SK-N-SH (cell line): ENCODE results near the gene ADCY10. TPM values are rescaled to one million over a fixed set of nuclear protein-coding genes. Genes with fewer than 3 reads are reported as not detected.

ENCODE experiments used
- CTCF ChIA-PET: fragments of 300-600, 350-600 bp; formaldehyde crosslinking; extraction: SDS; loops from one replicate; lab custom pipeline; 2021; lab: Yijun Ruan, JAX
- POLR2A ChIA-PET: fragments of 350-600 bp; sonication (Branson Sonifier 250); formaldehyde crosslinking; extraction: SDS; loops from one replicate; lab custom pipeline; 2020; ENCODE audit warnings: antibody characterized with exemption, inconsistent platforms; lab: Yijun Ruan, JAX
- DNase-seq: peaks from one replicate; pipeline ENCODE4 v3.0.0; 2012
- H2AFZ ChIP-seq: fragments of 200-600 bp; sonication (generic); 2 replicates; pipeline ENCODE4 v1.8.1; 2016; ENCODE audit warnings: antibody characterized with exemption, mild to moderate bottlenecking, low read depth
- H3F3A ChIP-seq: fragments of 200-600 bp; sonication (generic); replicated peaks from 2 replicates; pipeline ENCODE3; 2016; ENCODE audit warnings: antibody characterized with exemption, mild to moderate bottlenecking; ENCODE audit not compliant: insufficient read depth
- H3K27ac ChIP-seq, 2 experiments: fragments of 200-500 bp in 1 of 2; fragments of 200-600 bp in 1 of 2; sonication (Bioruptor generic) in 1 of 2; sonication (generic), shearing (Covaris generic) in 1 of 2; 2 replicates each; pipeline versions ENCODE4 v1.5.1 to v1.6.1; 2014 to 2016; ENCODE audit warnings: low read depth in 2 of 2, inconsistent platforms in 1 of 2, low read length in 1 of 2, mild to moderate bottlenecking in 1 of 2, mixed read lengths in 1 of 2
- H3K27me3 ChIP-seq: fragments of 200-600 bp; sonication (generic), shearing (Covaris generic); 2 replicates; pipeline ENCODE4 v1.6.1; 2016; ENCODE audit warnings: mixed run types; ENCODE audit not compliant: insufficient read depth
- H3K36me3 ChIP-seq, 2 experiments: fragments of 200-500 bp in 1 of 2; fragments of 200-600 bp in 1 of 2; sonication (Bioruptor generic) in 1 of 2; sonication (generic) in 1 of 2; replicated peaks in 1 of 2; 2 replicates each; pipeline versions ENCODE3 to v1.5.1; 2014 to 2016; ENCODE audit warnings: low read length in 1 of 2, mild to moderate bottlenecking in 1 of 2; ENCODE audit not compliant: insufficient read depth in 2 of 2, control insufficient read depth in 1 of 2
- H3K4me1 ChIP-seq, 2 experiments: fragments of 200-500 bp in 1 of 2; fragments of 200-600 bp in 1 of 2; sonication (Bioruptor generic) in 1 of 2; sonication (generic), shearing (Covaris generic) in 1 of 2; 2 replicates each; pipeline versions ENCODE4 v1.5.1 to v1.6.1; 2014 to 2016; ENCODE audit warnings: low read depth in 1 of 2, low read length in 1 of 2, mixed run types in 1 of 2; ENCODE audit not compliant: insufficient read depth in 2 of 2, control insufficient read depth in 1 of 2
- H3K4me2 ChIP-seq: fragments of 200-600 bp; sonication (generic), shearing (Covaris generic); 2 replicates; pipeline ENCODE4 v1.6.1; 2017; ENCODE audit warnings: mixed run types
- H3K4me3 ChIP-seq, 2 experiments: fragments of 200-500 bp in 1 of 2; fragments of 200-600 bp in 1 of 2; sonication (Bioruptor generic) in 1 of 2; sonication (generic), shearing (Covaris generic) in 1 of 2; 2 replicates each; pipeline versions ENCODE4 v1.5.1 to v1.8.1; 2014 to 2016; ENCODE audit warnings: low read depth in 2 of 2, inconsistent platforms in 1 of 2, low read length in 1 of 2, mild to moderate bottlenecking in 1 of 2, mixed read lengths in 1 of 2, moderate library complexity in 1 of 2
- H3K79me2 ChIP-seq: fragments of 200-600 bp; sonication (generic); 2 replicates; pipeline ENCODE4 v1.8.1; 2017; ENCODE audit warnings: mild to moderate bottlenecking; ENCODE audit not compliant: insufficient read depth
- H3K9ac ChIP-seq: fragments of 200-600 bp; sonication (generic); 2 replicates; pipeline ENCODE4 v1.6.1; 2017; ENCODE audit warnings: mixed run types
- H3K9me2 ChIP-seq: fragments of 200-600 bp; sonication (generic); 2 replicates; pipeline ENCODE4 v1.6.1; 2017; ENCODE audit warnings: mixed run types
- H3K9me3 ChIP-seq: fragments of 200-600 bp; sonication (generic); 2 replicates; pipeline ENCODE4 v1.6.1; 2017; ENCODE audit warnings: mixed run types, mild to moderate bottlenecking, moderate library complexity
- H4K20me1 ChIP-seq: fragments of 200-600 bp; sonication (generic); 2 replicates; pipeline ENCODE4 v1.6.1; 2017; ENCODE audit warnings: mild to moderate bottlenecking, mixed run types; ENCODE audit not compliant: insufficient read depth
- CHD2 ChIP-seq: fragments of 150-350 bp; IDR thresholded peaks from 2 replicates; pipeline ENCODE4 v1.6.1; 2018; ENCODE audit warnings: low read length; ENCODE audit not compliant: partially characterized antibody
- ELF1 ChIP-seq: IDR thresholded peaks from 2 replicates; pipeline ENCODE4 v1.4.0; 2012
- EP300 ChIP-seq, 2 experiments: IDR thresholded peaks; 2 replicates each; pipeline versions ENCODE4 v1.4.0 to v1.6.1; 2012; ENCODE audit warnings: borderline replicate concordance in 1 of 2, low read depth in 1 of 2, low read length in 1 of 2
- EZH2phosphoT487 ChIP-seq: fragments of 200-600 bp; sonication (generic); IDR thresholded peaks from 2 replicates; pipeline ENCODE4 v1.6.1; 2017; ENCODE audit warnings: low read depth, mixed run types, mild to moderate bottlenecking, antibody characterized with exemption, moderate library complexity, borderline replicate concordance
- FOXJ3 ChIP-seq: sonication (generic); formaldehyde crosslinking; IDR thresholded peaks from 2 replicates; pipeline ENCODE4 v1.5.1; 2020; ENCODE audit warnings: mild to moderate bottlenecking, missing genetic modification reagents
- GABPA ChIP-seq: IDR thresholded peaks from 2 replicates; pipeline ENCODE4 v1.4.0; 2012; ENCODE audit warnings: low read depth, mild to moderate bottlenecking
- GATA2 ChIP-seq: sonication (generic); formaldehyde crosslinking; IDR thresholded peaks from 2 replicates; pipeline ENCODE4 v1.5.0; 2020; ENCODE audit warnings: mild to moderate bottlenecking, missing genetic modification reagents
- IRF3 ChIP-seq: fragments of 150-350 bp; IDR thresholded peaks from 2 replicates; pipeline ENCODE4 v1.6.1; 2016; ENCODE audit warnings: mild to moderate bottlenecking, low read depth, low read length
- JUND ChIP-seq: IDR thresholded peaks from 2 replicates; pipeline ENCODE4 v1.4.0; 2012
- NRF1 ChIP-seq: IDR thresholded peaks from 2 replicates; pipeline ENCODE4 v1.6.1; 2012; ENCODE audit warnings: low read depth, mild to moderate bottlenecking, low read length
- POLR2AphosphoS5 ChIP-seq: IDR thresholded peaks from 2 replicates; pipeline ENCODE4 v1.6.1; 2012; ENCODE audit warnings: low read depth, low read length
- RFX5 ChIP-seq: IDR thresholded peaks from 2 replicates; pipeline ENCODE4 v1.6.1; 2012; ENCODE audit warnings: mild to moderate bottlenecking, improper control_type of control experiment, low read length
- RXRA ChIP-seq: IDR thresholded peaks from 2 replicates; pipeline ENCODE4 v1.4.0; 2012; ENCODE audit warnings: low read depth, mild to moderate bottlenecking, borderline replicate concordance
- SMC3 ChIP-seq: IDR thresholded peaks from 2 replicates; pipeline ENCODE4 v1.6.1; 2012; ENCODE audit warnings: low read depth, low read length, improper control_type of control experiment
- TCF12 ChIP-seq: IDR thresholded peaks from 2 replicates; pipeline ENCODE4 v1.4.0; 2012
- TEAD4 ChIP-seq: IDR thresholded peaks from 2 replicates; pipeline ENCODE4 v1.4.0; 2012; ENCODE audit warnings: mild to moderate bottlenecking, borderline replicate concordance; ENCODE audit not compliant: insufficient read depth
- YY1 ChIP-seq: IDR thresholded peaks from 2 replicates; pipeline ENCODE4 v1.4.0; 2012; ENCODE audit warnings: low read depth, mild to moderate bottlenecking
- WGBS: methylation state at CpG from one replicate; pipeline ENCODE4 v1.1.6; 2017; ENCODE audit warnings: low lambda C conversion rate; 5-methylcytosine and 5-hydroxymethylcytosine counted together
- polyA plus RNA-seq, 3 experiments: library from polyadenylated mRNA; depleted of rRNA; stranded (reverse); fragments of >200 nt; gene quantifications; 2 replicates each; pipeline ENCODE4 v1.2.3, GENCODE V29; 2012
- TF ChIP-seq, protein P1 (sequence below): IDR thresholded peaks from 2 replicates; pipeline ENCODE4 v1.4.0; 2012; ENCODE audit warnings: low read depth, borderline replicate concordance
- TF ChIP-seq, protein P2 (sequence below): fragments of 200-600 bp; sonication (generic); IDR thresholded peaks from 2 replicates; pipeline ENCODE4 v1.6.1; 2017; ENCODE audit warnings: antibody characterized with exemption, mild to moderate bottlenecking, moderate library complexity
- TF ChIP-seq, protein P3 (sequence below): fragments of 150-350 bp; IDR thresholded peaks from 2 replicates; pipeline ENCODE4 v1.6.1; 2017; ENCODE audit warnings: antibody characterized with exemption, low read length, low read depth, borderline replicate concordance

The ADCY10 gene
- polyA plus RNA-seq, 1 of the 3 experiments (the other 2 are of a cell fraction): 0.10 TPM

DNA sequence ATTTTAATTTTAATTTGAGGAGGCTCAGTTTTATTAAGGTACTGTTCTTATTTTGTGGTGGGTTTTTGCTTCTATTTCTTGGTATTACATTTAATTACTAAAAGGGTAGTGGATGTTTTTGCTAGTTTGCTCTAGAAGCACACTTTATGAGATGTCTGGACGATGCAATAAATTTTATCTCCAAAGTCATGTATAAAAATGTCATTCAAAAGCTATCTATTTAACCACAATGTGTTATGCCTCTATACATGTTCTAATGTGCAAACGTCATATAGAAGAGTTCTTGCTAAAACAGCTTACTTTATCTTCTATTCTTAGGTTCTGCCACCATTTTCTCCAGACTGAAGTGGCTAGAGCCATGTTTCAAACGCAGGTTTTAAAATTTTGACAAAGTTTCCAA, 35.9 kb upstream of the ADCY10 start (continued):
- TF ChIP-seq, protein P1, sequence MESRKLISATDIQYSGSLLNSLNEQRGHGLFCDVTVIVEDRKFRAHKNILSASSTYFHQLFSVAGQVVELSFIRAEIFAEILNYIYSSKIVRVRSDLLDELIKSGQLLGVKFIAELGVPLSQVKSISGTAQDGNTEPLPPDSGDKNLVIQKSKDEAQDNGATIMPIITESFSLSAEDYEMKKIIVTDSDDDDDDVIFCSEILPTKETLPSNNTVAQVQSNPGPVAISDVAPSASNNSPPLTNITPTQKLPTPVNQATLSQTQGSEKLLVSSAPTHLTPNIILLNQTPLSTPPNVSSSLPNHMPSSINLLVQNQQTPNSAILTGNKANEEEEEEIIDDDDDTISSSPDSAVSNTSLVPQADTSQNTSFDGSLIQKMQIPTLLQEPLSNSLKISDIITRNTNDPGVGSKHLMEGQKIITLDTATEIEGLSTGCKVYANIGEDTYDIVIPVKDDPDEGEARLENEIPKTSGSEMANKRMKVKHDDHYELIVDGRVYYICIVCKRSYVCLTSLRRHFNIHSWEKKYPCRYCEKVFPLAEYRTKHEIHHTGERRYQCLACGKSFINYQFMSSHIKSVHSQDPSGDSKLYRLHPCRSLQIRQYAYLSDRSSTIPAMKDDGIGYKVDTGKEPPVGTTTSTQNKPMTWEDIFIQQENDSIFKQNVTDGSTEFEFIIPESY: no peak
- TF ChIP-seq EP300 (IDR thresholded peaks at IDR 0.05; ENCODE audit: borderline replicate concordance in 1 of 2, low read depth in 1 of 2, low read length in 1 of 2) (no peak), EZH2phosphoT487 (no peak), GABPA (no peak), NRF1 (no peak), GATA2 (CRISPR knock-in tag) (no peak)

GRCh38 chr1:167947733-167948132, 33.8 kb upstream of the ADCY10 start:
- Histone ChIP-seq H3K4me2 (no peak overlapping the region), H3K9ac (no peak overlapping the region), H3K9me3 (no peaks in the 10 kb centered on the region), H3K27me3 (no peaks in the 10 kb centered on the region), H3F3A (peaks cover 7% of the 10 kb centered on the region), H2AFZ (no peak overlapping the region), H3K4me1 (peaks cover 0 to 9% of the 10 kb centered on the region in 2 experiments; a peak in 2 of 4 replicates), H3K79me2 (peaks cover 96% of the 10 kb centered on the region), H4K20me1 (peaks cover 64% of the 10 kb centered on the region), H3K27ac (no peak overlapping the region), H3K36me3 (peaks cover 3 to 21% of the 10 kb centered on the region in 2 experiments), H3K4me3 (no peak overlapping the region), H3K9me2 (no peaks in the 10 kb centered on the region)
- no peak for TF ChIP-seq EZH2phosphoT487
- TF ChIP-seq FOXJ3 (CRISPR knock-in tag): no peak
- TF ChIP-seq EP300 (IDR thresholded peaks at IDR 0.05; ENCODE audit: borderline replicate concordance in 1 of 2, low read depth in 1 of 2, low read length in 1 of 2): no peak
- TF ChIP-seq SMC3: no peak
- TF ChIP-seq CHD2: no peak
- TF ChIP-seq TEAD4: no peak
- CTCF ChIA-PET: no interaction called here
- POLR2A ChIA-PET: no interaction called here
- WGBS: 94% methylated on average over 2 of the region's 2 CpGs
- no peak for DNase-seq

DNA sequence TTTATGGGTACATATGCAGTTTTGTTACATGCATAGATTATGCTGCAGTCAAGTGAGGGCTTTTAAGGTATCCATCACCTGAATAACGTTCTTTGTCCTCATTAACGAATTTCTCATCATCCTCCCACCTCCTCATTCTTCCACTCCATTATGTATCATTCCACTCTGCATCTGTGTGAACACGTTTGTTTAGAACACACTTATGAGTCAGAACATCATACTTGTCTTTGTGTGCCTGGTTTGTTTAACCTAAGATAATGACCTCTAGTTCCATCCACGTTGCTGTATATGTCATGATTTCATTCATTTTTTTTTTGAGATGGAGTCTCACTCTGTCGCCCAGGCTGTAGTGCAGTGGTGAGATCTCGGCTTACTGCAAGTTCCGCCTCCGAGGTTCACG, 29.6 kb upstream of the ADCY10 start:
- H3K27me3 ChIP-seq: no peaks in the 10 kb centered on the region
- H3K9ac ChIP-seq: no peak overlapping the region
- no peaks in the 10 kb centered on the region for H3K36me3 ChIP-seq
- H3K4me3 ChIP-seq: no peak overlapping the region
- no peak overlapping the region for H3K4me2 ChIP-seq
- H3F3A ChIP-seq: peaks cover 3% of the 10 kb centered on the region
- peaks cover 100% of the 10 kb centered on the region for H3K79me2 ChIP-seq
- 97% methylated on average over 9 of the region's 9 CpGs for WGBS
- no peak overlapping the region for H3K27ac ChIP-seq
- H4K20me1 ChIP-seq: peaks cover 65% of the 10 kb centered on the region
- H2AFZ ChIP-seq: no peak overlapping the region
- H3K9me3 ChIP-seq: no peaks in the 10 kb centered on the region
- POLR2A ChIA-PET: no interaction called here
- no peaks in the 10 kb centered on the region for H3K9me2 ChIP-seq
- CTCF ChIA-PET: no interaction called here
- no peak for DNase-seq
- TF ChIP-seq TCF12 (no peak), ELF1 (no peak), YY1 (no peak), NRF1 (no peak), JUND (no peak), RXRA (no peak), POLR2AphosphoS5 (no peak), EZH2phosphoT487 (no peak), IRF3 (no peak), RFX5 (no peak)
- TF ChIP-seq, protein P2, sequence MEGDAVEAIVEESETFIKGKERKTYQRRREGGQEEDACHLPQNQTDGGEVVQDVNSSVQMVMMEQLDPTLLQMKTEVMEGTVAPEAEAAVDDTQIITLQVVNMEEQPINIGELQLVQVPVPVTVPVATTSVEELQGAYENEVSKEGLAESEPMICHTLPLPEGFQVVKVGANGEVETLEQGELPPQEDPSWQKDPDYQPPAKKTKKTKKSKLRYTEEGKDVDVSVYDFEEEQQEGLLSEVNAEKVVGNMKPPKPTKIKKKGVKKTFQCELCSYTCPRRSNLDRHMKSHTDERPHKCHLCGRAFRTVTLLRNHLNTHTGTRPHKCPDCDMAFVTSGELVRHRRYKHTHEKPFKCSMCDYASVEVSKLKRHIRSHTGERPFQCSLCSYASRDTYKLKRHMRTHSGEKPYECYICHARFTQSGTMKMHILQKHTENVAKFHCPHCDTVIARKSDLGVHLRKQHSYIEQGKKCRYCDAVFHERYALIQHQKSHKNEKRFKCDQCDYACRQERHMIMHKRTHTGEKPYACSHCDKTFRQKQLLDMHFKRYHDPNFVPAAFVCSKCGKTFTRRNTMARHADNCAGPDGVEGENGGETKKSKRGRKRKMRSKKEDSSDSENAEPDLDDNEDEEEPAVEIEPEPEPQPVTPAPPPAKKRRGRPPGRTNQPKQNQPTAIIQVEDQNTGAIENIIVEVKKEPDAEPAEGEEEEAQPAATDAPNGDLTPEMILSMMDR: no peak
- TF ChIP-seq, protein P3, sequence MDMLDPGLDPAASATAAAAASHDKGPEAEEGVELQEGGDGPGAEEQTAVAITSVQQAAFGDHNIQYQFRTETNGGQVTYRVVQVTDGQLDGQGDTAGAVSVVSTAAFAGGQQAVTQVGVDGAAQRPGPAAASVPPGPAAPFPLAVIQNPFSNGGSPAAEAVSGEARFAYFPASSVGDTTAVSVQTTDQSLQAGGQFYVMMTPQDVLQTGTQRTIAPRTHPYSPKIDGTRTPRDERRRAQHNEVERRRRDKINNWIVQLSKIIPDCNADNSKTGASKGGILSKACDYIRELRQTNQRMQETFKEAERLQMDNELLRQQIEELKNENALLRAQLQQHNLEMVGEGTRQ: no peak
- TF ChIP-seq, all 33 proteins: peak for 0
- peaks cover 0 to 3% of the 10 kb centered on the region in 2 experiments; a peak in 2 of 4 replicates for H3K4me1 ChIP-seq
